Activated CD8-positive, alpha-beta T cell treated with anti-CD3 and anti-CD28 coated beads for 36 hours (primary cell): ENCODE results near the gene LRRC3. TPM values are rescaled to one million over a fixed set of nuclear protein-coding genes. Genes with fewer than 3 reads are reported as not detected.

Experiments used
- ATAC-seq: fragments of 200-7000 bp; cut with Tn5 transposase; one replicate; pipeline ENCODE4 v1.10.0; 2021; ENCODE audit warnings: mild to moderate bottlenecking, moderate library complexity
- CTCF ChIA-PET: fragments of 350-600 bp; sonication (Branson Sonifier 250); formaldehyde crosslinking; loops from one replicate; lab custom pipeline; 2021; ENCODE audit warnings: antibody characterized with exemption; lab: Charles Lee
- POLR2A ChIA-PET: fragments of 350-600 bp; sonication (Branson Sonifier 250); formaldehyde crosslinking; loops from one replicate; lab custom pipeline; 2021; ENCODE audit warnings: antibody characterized with exemption; lab: Charles Lee
- DNase-seq: peaks from one replicate; pipeline ENCODE4 v3.0.0-alpha.2; 2020
- H3K27ac Mint-ChIP-seq: one replicate; pipeline ENCODE4 v1.8.0; 2021; ENCODE audit warnings: mild to moderate bottlenecking, mixed read lengths
- H3K27me3 Mint-ChIP-seq: one replicate; pipeline ENCODE4 v1.8.0; 2021; ENCODE audit warnings: mixed read lengths
- H3K36me3 Mint-ChIP-seq: one replicate; pipeline ENCODE4 v1.8.0; 2021; ENCODE audit warnings: low read depth, mixed read lengths
- H3K4me1 Mint-ChIP-seq: one replicate; pipeline ENCODE4 v1.8.0; 2021; ENCODE audit warnings: low read depth, mixed read lengths
- H3K4me3 Mint-ChIP-seq: one replicate; pipeline ENCODE4 v1.8.0; 2021; ENCODE audit warnings: mild to moderate bottlenecking, moderate library complexity, mixed read lengths
- H3K9me3 Mint-ChIP-seq: one replicate; pipeline ENCODE4 v1.8.0; 2021; ENCODE audit warnings: mixed read lengths
- CTCF ChIP-seq: fragments of 200-600 bp; IDR thresholded peaks from one replicate; pipeline ENCODE4 v1.8.0; 2022; ENCODE audit warnings: antibody characterized with exemption, mild to moderate bottlenecking
- intact Hi-C: fragments of 100-400 bp; cut with micrococcal nuclease; formaldehyde crosslinking; loops from one replicate; pipeline ENCODE4 v1.10.0; 2022
- total RNA-seq, 2 experiments: library from RNA; stranded (reverse); gene quantifications; one replicate each; pipeline ENCODE4 v1.2.3, GENCODE V29; 2021

LRRC3 gene
- total RNA-seq, 2 experiments from 2014 or later, result 1.8 to 1.9 TPM

- intact Hi-C loops, result no loop called here
- H3K4me3 Mint-ChIP-seq, result peak overlapping the region; percentile 78
- H3K36me3 Mint-ChIP-seq, result no peaks in the 10 kb centered on the region
- ATAC-seq, result peak; percentile 16
- POLR2A ChIA-PET, result interaction anchor here (0.6 kb wide), 1 partner anchor 146 kb away, joined by 5 read pairs; no protein-coding TSS in a partner anchor
- CTCF ChIA-PET, result interaction anchor here (1.0 kb wide), 2 partner anchors 130 to 643 kb away, joined by 3 read pairs; no protein-coding TSS in a partner anchor
- no peak for DNase-seq
- H3K4me1 Mint-ChIP-seq, result peaks cover 4% of the 10 kb centered on the region
- no peak overlapping the region for H3K27ac Mint-ChIP-seq
- H3K27me3 Mint-ChIP-seq, result peaks cover 2% of the 10 kb centered on the region
- no peaks in the 10 kb centered on the region for H3K9me3 Mint-ChIP-seq
- TF ChIP-seq CTCF, result no peak
Observed at GRCh38 chr21:44485796-44486195, 30.5 kb downstream of the LRRC3 start.

- no peak for DNase-seq
- Mint-ChIP-seq H3K27ac (no peak overlapping the region), H3K4me1 (peaks cover 4% of the 10 kb centered on the region), H3K9me3 (no peaks in the 10 kb centered on the region), H3K27me3 (peaks cover 2% of the 10 kb centered on the region), H3K36me3 (no peaks in the 10 kb centered on the region), H3K4me3 (peak overlapping the region; percentile 78)
- POLR2A ChIA-PET, result no interaction called here
- TF ChIP-seq CTCF, result no peak
- intact Hi-C loops, result no loop called here
- CTCF ChIA-PET, result interaction anchor here (1.0 kb wide), 1 partner anchor 642 kb away, joined by 3 read pairs; no protein-coding TSS in a partner anchor
- no peak for ATAC-seq
Observed at GRCh38 chr21:44486302-44486701, 31.0 kb downstream of the LRRC3 start.

GRCh38 chr21:44487831-44488230, 32.5 kb downstream of the LRRC3 start:
- ATAC-seq (no peak), DNase-seq (peak; percentile 80)
- Mint-ChIP-seq H3K27me3 (peaks cover 5% of the 10 kb centered on the region), H3K9me3 (peaks cover 12% of the 10 kb centered on the region), H3K36me3 (no peaks in the 10 kb centered on the region), H3K4me1 (peaks cover 4% of the 10 kb centered on the region), H3K27ac (no peak overlapping the region), H3K4me3 (no peak overlapping the region)
- POLR2A ChIA-PET, result interaction anchor here (0.7 kb wide), 1 partner anchor 181 kb away, joined by 4 read pairs; no protein-coding TSS in a partner anchor
- CTCF ChIA-PET, result interaction anchor here (0.7 to 1.2 kb wide), 7 partner anchors 15 to 221 kb away, joined by 3 to 5 read pairs (median 3); no protein-coding TSS in a partner anchor
- intact Hi-C loops, result no loop called here
- peak; percentile 68 for TF ChIP-seq CTCF

GRCh38 chr21:44489962-44490361, 34.7 kb downstream of the LRRC3 start:
- H3K36me3 Mint-ChIP-seq, result no peaks in the 10 kb centered on the region

More at GRCh38 chr21:44489962-44490361, 34.7 kb downstream of the LRRC3 start:
- ATAC-seq, result peak; percentile 31
- Mint-ChIP-seq H3K4me3 (no peak overlapping the region), H3K27me3 (peaks cover 5% of the 10 kb centered on the region), H3K4me1 (peaks cover 4% of the 10 kb centered on the region), H3K27ac (no peak overlapping the region), H3K9me3 (peaks cover 19% of the 10 kb centered on the region)
- peak; percentile 39 for TF ChIP-seq CTCF
- peak; percentile 12 for DNase-seq
- intact Hi-C loops, result no loop called here
- ChIA-PET CTCF (interaction anchor here (0.6 to 1.8 kb wide), 6 partner anchors 8 to 309 kb away, joined by 3 to 7 read pairs (median 3); no protein-coding TSS in a partner anchor), POLR2A (no interaction called here)
